Measurements from ENCODE around the gene ATP6V0A1. TPM values are rescaled to one million over a fixed set of nuclear protein-coding genes. Genes with fewer than 3 reads are reported as not detected.

The ATP6V0A1 gene
- total and polyA plus RNA-seq, 2 of the 4 experiments (the other 2 are of a cell fraction) = 18.8 to 34.0 TPM

- TF ChIP-seq MAZ (IDR thresholded peaks at IDR 0.05; ENCODE audit: borderline replicate concordance, low read depth, low read length) (peak; percentile 80), CEBPB (IDR thresholded peaks at IDR 0.05; ENCODE audit: low read depth, low read length) (no peak)
Observed at GRCh38 chr17:42518046-42518754, 59.5 kb downstream of the ATP6V0A1 start (continued).

- in situ Hi-C loops (cut with MboI; ENCODE audit: low sequenced_read_pairs) (no loop called here), intact Hi-C loops (cut with micrococcal nuclease) (loop anchor here (5.0 kb wide), 1 partner anchor 112 kb away; no protein-coding TSS in a partner anchor), dilution Hi-C loops (cut with HindIII; ENCODE audit: low sequenced_read_pairs, unreplicated experiment) (no loop called here)
- WGBS, 2 experiments (ENCODE audit: extremely low coverage in 2 of 2, insufficient read length in 1 of 2) = 0% methylated on average over 1 of the region's 6 CpGs; no CpG with 5 or more reads in 1 of the 2 experiments
- Histone ChIP-seq H3K4ac (ENCODE audit: low read depth, low read length) (peak overlapping the region; percentile 100), H2AFZ (replicated peaks; ENCODE audit: low read length, poor library complexity) (peak overlapping the region; percentile 77), H3K23ac (ENCODE audit: low read depth, low read length) (peak overlapping the region; percentile 100), H2AK9ac (replicated peaks; ENCODE audit: low read depth, low read length, poor library complexity) (peak overlapping the region; percentile 99), H3K4me3 (ENCODE audit: insufficient read depth, low read depth, low read length) (no peak overlapping the region), H2BK15ac (ENCODE audit: low read depth, low read length) (peak overlapping the region; percentile 100), H2BK20ac (ENCODE audit: low read depth, low read length) (peak overlapping the region; percentile 99), H4K5ac (ENCODE audit: low read depth, low read length) (peak overlapping the region; percentile 98), H3K9me1 (ENCODE audit: insufficient read depth, low read length) (peaks cover 35% of the 10 kb centered on the region), H3K27ac (ENCODE audit: insufficient read depth, low read length) (peak overlapping the region; percentile 99), H3K27me3 (ENCODE audit: control insufficient read depth, insufficient read depth, low read length) (no peaks in the 10 kb centered on the region), H3K9ac (ENCODE audit: low read depth, low read length) (peak overlapping the region; percentile 70), H4K91ac (ENCODE audit: insufficient read depth, low read depth, low read length) (peak overlapping the region; percentile 100), H3K18ac (ENCODE audit: low read depth, low read length) (peak overlapping the region; percentile 99), H3K9me3 (ENCODE audit: control insufficient read depth, insufficient read depth, low read length) (no peaks in the 10 kb centered on the region), H3K4me1 (ENCODE audit: control insufficient read depth, insufficient read depth, low read length) (peaks cover 66% of the 10 kb centered on the region), H2AK5ac (ENCODE audit: low read depth, low read length) (peak overlapping the region; percentile 99), H2BK120ac (ENCODE audit: low read depth, low read length) (peak overlapping the region; percentile 100), H3K56ac (ENCODE audit: extremely low read depth, insufficient read depth, low read length) (peak overlapping the region; percentile 99), H4K8ac (ENCODE audit: low read depth in 2 of 2, low read length in 2 of 2) (peak overlapping the region; percentile 98 to 100), H3K4me2 (ENCODE audit: low read depth, low read length) (peak overlapping the region; percentile 25), H2BK5ac (ENCODE audit: low read depth, low read length, poor library complexity, severe bottlenecking) (peak overlapping the region; percentile 99), H3K14ac (replicated peaks; ENCODE audit: low read depth, low read length) (peak overlapping the region; percentile 99), H3K36me3 (ENCODE audit: control insufficient read depth, insufficient read depth, low read length) (peaks cover 2% of the 10 kb centered on the region; the same call in 1 of the 2 replicates), H4K20me1 (ENCODE audit: insufficient read depth, low read length) (no peaks in the 10 kb centered on the region; the same call in 1 of the 2 replicates), H3K79me1 (ENCODE audit: low read depth in 1 of 2, low read length in 2 of 2) (peaks cover 9 to 63% of the 10 kb centered on the region in 2 experiments; a peak in 3 of 4 replicates)
- ATAC-seq (ENCODE audit: low read depth) = no peak
- DNase-seq = no peak
- no TSS peak for BruUV-seq (replicated peaks)
- ChIA-PET CTCF (interaction anchor here (0.5 to 2.8 kb wide), 4 partner anchors 8 to 196 kb away, joined by 3 to 14 read pairs (median 4); no protein-coding TSS in a partner anchor), POLR2A (ENCODE audit: unreplicated experiment) (interaction anchor here (0.6 to 4.2 kb wide), 3 partner anchors 8 to 176 kb away, joined by 3 to 17 read pairs (median 4); partner anchors contain the start of gene CAVIN1)
- no peak for TF ChIP-seq POLR2A (IDR thresholded peaks at IDR 0.05; ENCODE audit: low read depth, low read length)
- TF ChIP-seq SMC3 (IDR thresholded peaks at IDR 0.05; ENCODE audit: low read depth, low read length) = no peak
- no peak for TF ChIP-seq NFE2L2 (IDR thresholded peaks at IDR 0.05; ENCODE audit: low read depth, low read length)
- no peak for TF ChIP-seq BHLHE40 (IDR thresholded peaks at IDR 0.05; ENCODE audit: low read depth, low read length)
- no peak for TF ChIP-seq RAD21 (IDR thresholded peaks at IDR 0.05; ENCODE audit: low read length)
- no peak for TF ChIP-seq MXI1 (IDR thresholded peaks at IDR 0.05; ENCODE audit: borderline replicate concordance, low read depth, low read length)
- no peak for TF ChIP-seq MAFK (IDR thresholded peaks at IDR 0.05; ENCODE audit: low read depth, low read length)
- no peak for TF ChIP-seq FOS (IDR thresholded peaks at IDR 0.05; ENCODE audit: low read depth, low read length)
- TF ChIP-seq CHD1 (IDR thresholded peaks at IDR 0.05; ENCODE audit: low read depth, low read length) = no peak
- no peak for TF ChIP-seq RCOR1 (IDR thresholded peaks at IDR 0.05; ENCODE audit: insufficient replicate concordance, low read length)
- no peak for TF ChIP-seq CTCF (conservative IDR thresholded peaks at IDR 0.05; ENCODE audit: low read depth, low read length)
- TF ChIP-seq MAZ (IDR thresholded peaks at IDR 0.05; ENCODE audit: borderline replicate concordance, low read depth, low read length) = no peak
Observed at GRCh38 chr17:42518755-42519545, 60.3 kb downstream of the ATP6V0A1 start.

All from IMR-90 (cell line).